HCT116 (cell line): Measurements from ENCODE around the gene MYO7B.

Experiments used
- EZH2 ChIP-seq: fragments of 200-600 bp; sonication (generic); IDR thresholded peaks from 2 replicates; pipeline ENCODE4 v1.6.1; 2017; ENCODE audit warnings: antibody characterized with exemption, mixed run types
- FOSL1 ChIP-seq: IDR thresholded peaks from 2 replicates; pipeline ENCODE4 v1.6.1; 2012; ENCODE audit warnings: low read depth
- MAX ChIP-seq: IDR thresholded peaks from 2 replicates; pipeline ENCODE4 v1.6.1; 2012
- POLR2A ChIP-seq: IDR thresholded peaks from 2 replicates; pipeline ENCODE4 v1.7.0; 2011; ENCODE audit warnings: borderline replicate concordance; ENCODE audit not compliant: insufficient read depth, insufficient read length; ENCODE audit errors: extremely low read depth
- POLR2AphosphoS5 ChIP-seq: IDR thresholded peaks from 2 replicates; pipeline ENCODE4 v1.6.1; 2011; ENCODE audit warnings: mild to moderate bottlenecking, low read depth, low read length, moderate library complexity
- RAD21 ChIP-seq: IDR thresholded peaks from 2 replicates; pipeline ENCODE4 v1.6.1; 2012; ENCODE audit warnings: low read depth, mild to moderate bottlenecking
- TCF7L2 ChIP-seq: IDR thresholded peaks from 2 replicates; pipeline ENCODE4 v1.7.0; 2011; ENCODE audit warnings: borderline replicate concordance, inconsistent platforms; ENCODE audit not compliant: insufficient read depth, insufficient read length; ENCODE audit errors: extremely low read depth
- ZFX ChIP-seq: fragments of 450-650 bp; IDR thresholded peaks from 2 replicates; pipeline ENCODE4 v1.6.1; 2017
- TF ChIP-seq, protein P1 (sequence below): IDR thresholded peaks from 2 replicates; pipeline ENCODE4 v1.6.1; 2011; ENCODE audit warnings: mild to moderate bottlenecking, low read length, moderate library complexity; ENCODE audit not compliant: insufficient replicate concordance; ENCODE audit errors: extremely low read depth
- TF ChIP-seq, protein P2 (sequence below), 3 experiments: fragments of 200-600 bp in 1 of 3; sonication (generic) in 1 of 3; IDR thresholded peaks in 2 of 3; conservative IDR thresholded peaks in 1 of 3; 2 replicates each; pipeline ENCODE4 v1.5.1; 2012 to 2017; ENCODE audit warnings: low read depth in 2 of 3, low read length in 2 of 3, antibody characterized with exemption in 1 of 3, borderline replicate concordance in 1 of 3, control low read depth in 1 of 3, mild to moderate bottlenecking in 1 of 3, mixed read lengths in 1 of 3, mixed run types in 1 of 3, moderate library complexity in 1 of 3; ENCODE audit not compliant: insufficient read depth in 1 of 3
- TF ChIP-seq, protein P3 (sequence below): IDR thresholded peaks from 2 replicates; pipeline ENCODE4 v1.6.1; 2012; ENCODE audit warnings: low read depth
- TF ChIP-seq, protein P4 (sequence below): IDR thresholded peaks from 2 replicates; pipeline ENCODE4 v1.6.1; 2012

GRCh38 chr2:127610561-127610960 is 75.1 kb downstream of the MYO7B start:
- TF ChIP-seq, protein P1, sequence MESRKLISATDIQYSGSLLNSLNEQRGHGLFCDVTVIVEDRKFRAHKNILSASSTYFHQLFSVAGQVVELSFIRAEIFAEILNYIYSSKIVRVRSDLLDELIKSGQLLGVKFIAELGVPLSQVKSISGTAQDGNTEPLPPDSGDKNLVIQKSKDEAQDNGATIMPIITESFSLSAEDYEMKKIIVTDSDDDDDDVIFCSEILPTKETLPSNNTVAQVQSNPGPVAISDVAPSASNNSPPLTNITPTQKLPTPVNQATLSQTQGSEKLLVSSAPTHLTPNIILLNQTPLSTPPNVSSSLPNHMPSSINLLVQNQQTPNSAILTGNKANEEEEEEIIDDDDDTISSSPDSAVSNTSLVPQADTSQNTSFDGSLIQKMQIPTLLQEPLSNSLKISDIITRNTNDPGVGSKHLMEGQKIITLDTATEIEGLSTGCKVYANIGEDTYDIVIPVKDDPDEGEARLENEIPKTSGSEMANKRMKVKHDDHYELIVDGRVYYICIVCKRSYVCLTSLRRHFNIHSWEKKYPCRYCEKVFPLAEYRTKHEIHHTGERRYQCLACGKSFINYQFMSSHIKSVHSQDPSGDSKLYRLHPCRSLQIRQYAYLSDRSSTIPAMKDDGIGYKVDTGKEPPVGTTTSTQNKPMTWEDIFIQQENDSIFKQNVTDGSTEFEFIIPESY = no peak
- TF ChIP-seq, protein P2, sequence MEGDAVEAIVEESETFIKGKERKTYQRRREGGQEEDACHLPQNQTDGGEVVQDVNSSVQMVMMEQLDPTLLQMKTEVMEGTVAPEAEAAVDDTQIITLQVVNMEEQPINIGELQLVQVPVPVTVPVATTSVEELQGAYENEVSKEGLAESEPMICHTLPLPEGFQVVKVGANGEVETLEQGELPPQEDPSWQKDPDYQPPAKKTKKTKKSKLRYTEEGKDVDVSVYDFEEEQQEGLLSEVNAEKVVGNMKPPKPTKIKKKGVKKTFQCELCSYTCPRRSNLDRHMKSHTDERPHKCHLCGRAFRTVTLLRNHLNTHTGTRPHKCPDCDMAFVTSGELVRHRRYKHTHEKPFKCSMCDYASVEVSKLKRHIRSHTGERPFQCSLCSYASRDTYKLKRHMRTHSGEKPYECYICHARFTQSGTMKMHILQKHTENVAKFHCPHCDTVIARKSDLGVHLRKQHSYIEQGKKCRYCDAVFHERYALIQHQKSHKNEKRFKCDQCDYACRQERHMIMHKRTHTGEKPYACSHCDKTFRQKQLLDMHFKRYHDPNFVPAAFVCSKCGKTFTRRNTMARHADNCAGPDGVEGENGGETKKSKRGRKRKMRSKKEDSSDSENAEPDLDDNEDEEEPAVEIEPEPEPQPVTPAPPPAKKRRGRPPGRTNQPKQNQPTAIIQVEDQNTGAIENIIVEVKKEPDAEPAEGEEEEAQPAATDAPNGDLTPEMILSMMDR (IDR thresholded peaks at IDR 0.05 in 2 of 3, conservative IDR thresholded peaks at IDR 0.05 in 1 of 3; ENCODE audit: borderline replicate concordance in 1 of 3, insufficient read depth in 1 of 3, low read depth in 2 of 3, low read length in 2 of 3) = no peak
- no peak for TF ChIP-seq ZFX
- TF ChIP-seq RAD21 = no peak
- no peak for TF ChIP-seq POLR2AphosphoS5
- no peak for TF ChIP-seq POLR2A
- TF ChIP-seq FOSL1 = no peak
- no peak for TF ChIP-seq MAX
- TF ChIP-seq, protein P3, sequence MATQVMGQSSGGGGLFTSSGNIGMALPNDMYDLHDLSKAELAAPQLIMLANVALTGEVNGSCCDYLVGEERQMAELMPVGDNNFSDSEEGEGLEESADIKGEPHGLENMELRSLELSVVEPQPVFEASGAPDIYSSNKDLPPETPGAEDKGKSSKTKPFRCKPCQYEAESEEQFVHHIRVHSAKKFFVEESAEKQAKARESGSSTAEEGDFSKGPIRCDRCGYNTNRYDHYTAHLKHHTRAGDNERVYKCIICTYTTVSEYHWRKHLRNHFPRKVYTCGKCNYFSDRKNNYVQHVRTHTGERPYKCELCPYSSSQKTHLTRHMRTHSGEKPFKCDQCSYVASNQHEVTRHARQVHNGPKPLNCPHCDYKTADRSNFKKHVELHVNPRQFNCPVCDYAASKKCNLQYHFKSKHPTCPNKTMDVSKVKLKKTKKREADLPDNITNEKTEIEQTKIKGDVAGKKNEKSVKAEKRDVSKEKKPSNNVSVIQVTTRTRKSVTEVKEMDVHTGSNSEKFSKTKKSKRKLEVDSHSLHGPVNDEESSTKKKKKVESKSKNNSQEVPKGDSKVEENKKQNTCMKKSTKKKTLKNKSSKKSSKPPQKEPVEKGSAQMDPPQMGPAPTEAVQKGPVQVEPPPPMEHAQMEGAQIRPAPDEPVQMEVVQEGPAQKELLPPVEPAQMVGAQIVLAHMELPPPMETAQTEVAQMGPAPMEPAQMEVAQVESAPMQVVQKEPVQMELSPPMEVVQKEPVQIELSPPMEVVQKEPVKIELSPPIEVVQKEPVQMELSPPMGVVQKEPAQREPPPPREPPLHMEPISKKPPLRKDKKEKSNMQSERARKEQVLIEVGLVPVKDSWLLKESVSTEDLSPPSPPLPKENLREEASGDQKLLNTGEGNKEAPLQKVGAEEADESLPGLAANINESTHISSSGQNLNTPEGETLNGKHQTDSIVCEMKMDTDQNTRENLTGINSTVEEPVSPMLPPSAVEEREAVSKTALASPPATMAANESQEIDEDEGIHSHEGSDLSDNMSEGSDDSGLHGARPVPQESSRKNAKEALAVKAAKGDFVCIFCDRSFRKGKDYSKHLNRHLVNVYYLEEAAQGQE = no peak
- TF ChIP-seq EZH2 = no peak
- TF ChIP-seq TCF7L2 = no peak
- TF ChIP-seq, protein P4, sequence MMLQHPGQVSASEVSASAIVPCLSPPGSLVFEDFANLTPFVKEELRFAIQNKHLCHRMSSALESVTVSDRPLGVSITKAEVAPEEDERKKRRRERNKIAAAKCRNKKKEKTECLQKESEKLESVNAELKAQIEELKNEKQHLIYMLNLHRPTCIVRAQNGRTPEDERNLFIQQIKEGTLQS = no peak
